Activated CD8-positive, alpha-beta memory T cell treated with anti-CD3 and anti-CD28 coated beads, Interleukin-2, amount 50 U/mL, for 4 hours (primary cell): ENCODE data around the gene TNFRSF21.
"Not testable (repeated sequence)": the region's sequence is repeated elsewhere in the genome, so short reads cannot be mapped to it uniquely, and the experiment has no call there.

Experiments used
- DNase-seq: peaks from one replicate; pipeline ENCODE4 v3.0.0-alpha.2; 2020

TNFRSF21 gene

DNA sequence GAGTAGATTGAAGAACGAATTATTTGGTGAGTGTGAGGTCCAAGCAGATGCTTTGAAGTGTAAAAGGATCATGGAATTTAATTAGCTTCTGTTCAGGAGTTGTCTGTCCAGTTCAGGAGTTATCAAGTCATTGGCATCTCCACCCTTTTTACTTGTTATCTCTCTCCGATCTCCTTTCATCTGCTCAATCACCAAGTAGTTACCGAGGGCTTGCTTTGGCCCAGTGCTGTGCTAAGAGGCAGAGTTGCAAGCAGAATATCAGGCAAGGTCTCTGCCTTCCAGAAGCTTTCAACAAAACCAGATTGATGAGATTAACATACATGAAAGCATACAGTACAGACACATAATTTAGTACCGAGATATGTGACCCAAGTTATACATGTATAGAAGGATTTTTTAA is 10.2 kb upstream of the TNFRSF21 start:
- DNase-seq: no peak

DNA sequence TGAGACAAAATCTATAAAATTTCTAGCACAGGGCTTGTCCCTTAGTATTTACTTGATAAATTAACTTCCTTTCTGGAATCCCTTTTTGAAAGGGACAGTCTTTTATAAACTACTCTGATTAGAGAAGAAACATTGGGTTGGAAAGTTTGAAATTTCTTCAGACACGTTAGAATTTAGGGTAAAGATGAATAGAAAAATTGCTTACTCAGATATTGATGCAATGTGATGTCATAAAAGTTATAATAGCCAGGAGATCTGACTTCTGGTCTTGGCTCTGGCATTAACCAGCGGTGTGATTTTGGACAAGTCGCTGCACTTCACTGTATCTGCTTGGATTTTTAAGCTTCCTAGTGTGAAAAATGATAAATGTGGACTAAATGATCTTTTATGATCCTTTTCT is 9.7 kb upstream of the TNFRSF21 start:
- DNase-seq: no peak

- no peak for DNase-seq
Measured at GRCh38 chr6:47318236-47318989, 8.7 kb upstream of the TNFRSF21 start.

DNA sequence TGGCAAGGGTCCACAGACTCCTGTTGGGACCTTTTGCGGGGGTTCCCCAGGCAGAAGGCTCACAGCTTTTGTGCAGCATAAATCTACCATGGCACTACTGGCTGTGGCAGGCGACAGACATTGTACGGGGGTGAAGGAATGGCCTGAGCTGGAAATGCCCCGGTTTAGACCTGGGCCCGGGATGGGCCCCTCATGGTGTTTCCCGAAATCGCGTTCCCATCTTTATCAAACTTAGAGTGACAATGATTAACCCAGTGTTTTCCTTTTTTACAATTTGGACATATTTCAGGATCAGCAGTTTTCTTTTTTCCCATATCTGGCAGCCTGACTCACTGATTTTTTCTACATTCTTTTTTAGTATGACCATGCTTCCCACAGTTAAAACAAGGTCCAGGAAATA is 5.5 kb upstream of the TNFRSF21 start:
- DNase-seq: not testable (repeated sequence)

DNA sequence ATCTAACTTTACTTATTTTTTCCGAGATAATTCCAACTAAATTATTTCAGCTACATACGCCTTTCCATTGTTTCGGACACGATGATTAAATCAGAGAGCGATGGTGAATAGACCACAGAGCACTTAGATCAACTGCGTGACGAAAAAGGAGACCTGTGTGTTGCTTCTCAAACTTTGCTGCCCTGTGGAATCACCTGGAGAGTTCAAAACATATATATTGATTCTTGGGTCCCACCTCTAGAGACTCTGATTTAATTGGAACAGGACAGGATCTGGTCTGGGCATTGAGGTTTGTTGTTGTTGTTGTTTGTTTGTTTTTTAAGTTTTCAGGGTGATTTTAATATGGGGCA is 401 bp upstream of the TNFRSF21 start:
- no peak for DNase-seq

DNA sequence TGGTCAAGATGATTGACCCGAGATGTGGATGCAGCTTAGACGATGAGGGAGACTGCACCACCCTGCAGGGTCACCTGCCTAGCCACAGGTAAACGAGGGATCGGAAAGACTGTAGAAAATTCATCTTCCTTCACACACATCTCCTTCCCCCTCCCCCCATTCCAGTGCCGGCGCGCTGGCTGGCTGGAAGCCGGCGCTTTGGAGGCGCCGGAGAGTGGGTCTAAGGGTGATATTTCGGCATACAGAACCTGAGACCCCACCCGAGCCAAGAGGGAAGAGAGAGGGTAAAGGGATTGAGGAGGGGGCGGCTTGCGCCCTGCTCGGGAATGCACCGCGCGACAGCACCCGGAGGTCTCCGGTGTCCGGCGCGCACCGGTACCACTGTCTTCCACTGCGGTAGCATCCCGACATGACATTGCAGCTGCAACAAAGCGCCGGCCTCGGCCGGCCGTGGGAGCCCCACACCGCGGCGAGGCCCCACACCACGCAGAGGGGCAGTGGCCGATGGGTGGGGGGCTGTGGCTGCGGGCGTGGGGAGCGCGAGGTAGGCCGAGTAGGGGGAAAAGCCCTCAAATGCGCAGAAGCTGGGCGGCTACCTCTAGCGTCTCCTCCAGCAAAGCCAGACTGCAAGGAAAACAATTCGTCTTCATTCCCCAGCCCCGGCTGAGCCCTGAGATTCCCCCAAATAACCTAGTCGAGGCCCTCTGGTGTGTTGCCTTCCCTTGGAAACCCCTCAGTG is 984 bp downstream of the TNFRSF21 start:
- DNase-seq: no peak

GRCh38 chr6:47308198-47308517 is 1.5 kb downstream of the TNFRSF21 start:
- DNase-seq: no peak

DNA sequence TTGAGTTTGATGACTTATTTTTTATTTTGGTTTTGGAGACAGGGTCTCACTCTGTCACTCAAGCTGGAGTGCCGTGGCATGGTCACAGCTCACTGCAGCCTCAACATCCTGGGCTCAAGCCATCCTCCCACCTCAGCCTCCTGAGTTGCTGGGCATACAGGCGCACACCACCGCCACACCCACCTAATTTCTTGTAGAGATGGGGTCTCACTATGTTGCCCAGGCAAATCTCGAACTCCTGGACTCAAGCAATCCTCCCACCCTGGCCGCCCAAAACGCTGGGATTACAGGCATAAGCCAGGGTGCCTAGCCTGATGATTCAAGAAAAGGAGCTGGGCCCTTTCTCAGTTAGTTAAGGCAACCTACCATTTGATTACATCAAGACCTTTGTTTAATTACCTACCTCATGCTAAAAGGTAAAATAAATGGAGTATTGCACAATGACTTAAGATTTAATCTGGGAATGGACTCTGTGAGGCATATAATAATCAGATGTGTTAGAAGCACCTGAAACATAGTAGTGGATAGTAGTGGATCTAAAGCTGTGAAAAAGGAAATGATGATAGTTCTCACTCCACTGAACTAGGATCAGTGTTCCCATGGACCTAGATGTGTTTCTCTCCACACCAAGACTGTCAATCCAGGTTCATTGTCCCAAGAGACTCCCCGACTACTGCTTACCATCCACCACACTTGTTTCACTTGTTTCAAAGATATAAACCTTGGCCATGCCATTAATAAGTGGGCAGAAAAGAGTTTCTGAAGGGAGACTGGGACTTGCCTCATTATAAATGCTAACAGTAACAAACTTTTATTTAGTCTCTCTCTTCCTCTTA is 2.1 kb downstream of the TNFRSF21 start:
- no peak for DNase-seq

DNA sequence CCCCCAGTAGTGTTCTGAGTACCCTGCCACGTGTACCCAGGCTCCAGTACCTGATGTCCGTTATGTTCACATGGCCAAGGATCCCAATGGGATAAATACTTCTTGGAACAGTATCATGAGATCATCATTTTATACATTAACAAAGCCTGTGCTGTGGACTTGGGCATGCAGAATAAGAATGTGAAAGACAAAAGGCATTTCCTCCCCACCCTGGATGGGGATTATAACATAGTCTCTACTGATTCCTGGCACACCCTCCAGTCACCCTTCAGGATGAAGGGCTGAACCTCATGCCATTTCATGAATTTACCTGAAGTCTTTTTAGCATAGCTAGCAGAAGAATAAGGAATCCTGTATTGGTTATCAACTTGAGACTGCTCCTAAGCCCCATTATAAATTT is 2.8 kb downstream of the TNFRSF21 start:
- no peak for DNase-seq

- DNase-seq: no peak
Measured at GRCh38 chr6:47303861-47304260, 5.8 kb downstream of the TNFRSF21 start.

- DNase-seq: no peak
Measured at GRCh38 chr6:47303342-47303741, 6.4 kb downstream of the TNFRSF21 start.

GRCh38 chr6:47302043-47302442 is 7.7 kb downstream of the TNFRSF21 start:
- DNase-seq: no peak

DNA sequence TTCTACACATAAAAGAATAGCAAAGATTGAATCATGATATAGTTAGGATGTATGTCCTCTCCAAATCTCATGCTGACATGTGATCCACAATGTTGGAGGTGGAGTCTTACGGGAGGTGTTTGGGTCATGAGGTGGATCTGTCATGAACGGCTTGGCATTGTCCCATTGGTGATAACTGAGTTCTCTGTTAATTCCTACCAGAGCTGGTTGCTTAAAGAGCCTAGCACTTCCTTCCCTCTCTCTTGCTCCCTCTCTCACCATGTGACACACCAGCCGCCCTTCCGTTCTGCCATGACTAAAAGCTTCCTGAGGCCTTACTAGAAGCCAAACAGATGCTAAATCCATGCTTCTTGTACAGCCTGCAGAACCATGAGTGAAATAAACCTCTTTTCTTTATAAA is 8.3 kb downstream of the TNFRSF21 start:
- DNase-seq: no peak

GRCh38 chr6:47300417-47300816 is 9.3 kb downstream of the TNFRSF21 start:
- DNase-seq: no peak

DNA sequence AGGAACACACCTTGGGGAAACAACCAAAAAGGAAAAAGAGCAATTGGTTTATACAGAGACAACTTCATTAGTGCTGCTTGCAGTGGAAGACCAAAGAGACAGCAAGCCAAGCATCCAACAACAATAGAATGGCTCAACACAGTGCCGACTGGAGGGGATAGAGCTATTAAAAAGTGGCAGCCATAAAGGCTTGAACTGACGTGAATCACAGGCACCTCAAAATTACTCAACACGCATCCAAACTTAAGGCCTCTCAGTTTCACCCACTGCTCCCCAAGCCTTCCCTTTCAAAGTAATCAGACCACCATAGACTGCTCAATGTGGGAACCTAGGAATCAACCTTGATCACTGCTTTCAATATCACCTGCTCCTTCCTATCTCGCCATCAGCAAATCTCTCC is 9.7 kb downstream of the TNFRSF21 start:
- no peak for DNase-seq

DNA sequence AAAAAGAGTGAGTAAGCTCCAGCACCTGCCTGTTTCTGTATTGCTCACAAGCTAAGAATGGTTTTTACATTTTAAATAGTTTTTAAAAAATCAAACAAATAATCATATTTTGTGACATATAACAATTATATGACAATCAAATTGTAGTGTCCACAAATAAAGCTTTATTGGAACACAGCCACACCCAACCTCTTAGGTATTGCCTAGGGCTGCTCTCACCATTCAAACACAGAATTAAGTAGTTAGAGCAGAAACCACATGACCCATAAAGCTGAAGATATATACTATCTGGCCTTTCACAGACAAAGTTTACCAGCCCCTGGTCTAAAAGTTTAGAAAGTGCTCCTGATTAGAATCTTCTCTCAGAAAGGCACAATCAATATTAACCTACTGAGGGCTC is 11.2 kb downstream of the TNFRSF21 start:
- DNase-seq: no peak

DNA sequence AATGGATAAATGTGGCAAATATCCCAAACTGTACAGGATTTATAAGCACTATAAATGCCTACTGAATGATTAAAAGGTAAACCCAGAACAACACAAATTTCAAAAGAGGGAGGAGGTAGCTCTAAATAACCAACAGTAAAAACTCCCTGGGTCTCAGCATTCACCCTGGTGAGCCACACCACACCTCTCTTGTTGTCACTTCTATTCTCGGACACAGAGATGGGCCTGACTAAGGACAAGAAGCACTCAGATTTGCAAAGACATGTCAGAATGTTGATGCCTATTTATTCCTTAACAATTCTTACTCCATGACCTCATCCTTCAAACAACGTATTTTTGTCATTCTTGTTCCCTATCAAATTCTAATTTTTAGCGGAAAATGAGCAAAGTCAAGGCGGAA is 14.7 kb downstream of the TNFRSF21 start:
- DNase-seq: no peak

DNA sequence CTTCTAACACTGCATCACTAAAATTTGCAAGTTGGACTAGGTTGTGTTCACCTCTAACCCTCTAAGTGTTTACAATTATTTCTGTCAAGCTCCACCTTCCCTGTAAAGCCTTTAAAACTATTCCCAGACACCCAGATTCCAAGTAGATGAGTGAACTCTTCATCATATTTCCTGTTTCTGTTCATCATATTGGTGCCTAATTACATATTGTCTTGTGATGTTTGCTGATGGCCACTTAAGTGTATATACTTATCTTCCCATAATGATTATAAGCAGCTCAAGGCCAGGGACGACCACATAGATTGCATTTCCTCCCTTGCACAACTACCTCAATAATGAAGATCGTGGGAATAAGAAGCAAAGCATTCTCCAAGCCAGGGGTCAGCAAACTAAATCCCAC is 16.8 kb downstream of the TNFRSF21 start:
- DNase-seq: no peak

DNA sequence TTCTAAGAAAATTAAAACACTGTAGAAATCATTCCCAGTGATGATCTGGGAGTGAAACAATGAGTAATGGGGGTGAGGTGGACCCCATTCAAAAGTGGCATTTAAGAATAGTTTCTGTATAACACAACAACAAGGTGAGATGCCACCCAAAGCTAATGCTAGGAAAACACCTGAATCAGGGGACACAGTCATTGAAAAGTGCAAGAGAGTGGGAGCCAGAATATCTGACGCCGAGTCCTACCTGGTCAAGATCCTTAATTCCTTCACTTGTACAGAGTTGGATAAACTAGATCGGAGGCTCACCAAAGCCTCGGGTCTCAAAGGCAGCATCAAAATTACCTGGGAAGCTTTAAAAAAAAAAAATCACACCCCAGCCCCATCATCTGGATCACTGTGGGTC is 17.7 kb downstream of the TNFRSF21 start:
- no peak for DNase-seq

- DNase-seq: no peak
Measured at GRCh38 chr6:47290124-47290834, 19.4 kb downstream of the TNFRSF21 start.

GRCh38 chr6:47288267-47289090 is 21.2 kb downstream of the TNFRSF21 start:
- no peak for DNase-seq

GRCh38 chr6:47286301-47286700 is 23.4 kb downstream of the TNFRSF21 start:
- DNase-seq: no peak
